GM23338 (cell line): ENCODE measurements around the gene CHPF. TPM values are rescaled to one million over a fixed set of nuclear protein-coding genes. Genes with fewer than 3 reads are reported as not detected.
A peak's percentile ranks its signal among the peaks of the same experiment; 100 is the strongest.

Experiments used
- ATAC-seq: fragments of 200-7000 bp; cut with Tn5 transposase; 3 replicates; pipeline ENCODE4 v1.9.1; 2020
- DNase-seq: peaks from one replicate; pipeline ENCODE4 v3.0.0-alpha.2; 2015; ENCODE audit warnings: low spot score
- H2AFZ ChIP-seq: fragments of 200-600 bp; sonication (generic); 2 replicates; pipeline ENCODE4 v1.8.0; 2016; ENCODE audit warnings: antibody characterized with exemption, mild to moderate bottlenecking, moderate library complexity
- H3F3A ChIP-seq: fragments of 200-600 bp; sonication (generic); replicated peaks from 2 replicates; pipeline ENCODE4 v1.8.0; 2017; ENCODE audit warnings: antibody characterized with exemption, mixed run types, low read depth
- H3K27ac ChIP-seq: fragments of 200-600 bp; sonication (generic); 2 replicates; pipeline ENCODE4 v1.6.1; 2016; ENCODE audit warnings: low read depth
- H3K27me3 ChIP-seq: fragments of 200-600 bp; sonication (generic); 2 replicates; pipeline ENCODE4 v1.8.0; 2016; ENCODE audit warnings: mild to moderate bottlenecking, mixed run types, moderate library complexity; ENCODE audit not compliant: insufficient read depth
- H3K36me3 ChIP-seq: fragments of 200-600 bp; sonication (generic); 2 replicates; pipeline ENCODE4 v1.8.0; 2016; ENCODE audit warnings: mild to moderate bottlenecking; ENCODE audit not compliant: insufficient read depth
- H3K4me1 ChIP-seq: fragments of 200-600 bp; sonication (generic); 2 replicates; pipeline ENCODE4 v1.8.0; 2016; ENCODE audit warnings: mild to moderate bottlenecking, moderate library complexity; ENCODE audit not compliant: insufficient read depth
- H3K4me2 ChIP-seq: fragments of 200-600 bp; sonication (generic); 2 replicates; pipeline ENCODE4 v1.7.1; 2017; ENCODE audit warnings: mixed run types
- H3K4me3 ChIP-seq: fragments of 200-600 bp; sonication (generic); 2 replicates; pipeline ENCODE4 v1.6.1; 2016; ENCODE audit warnings: mixed run types
- H3K79me2 ChIP-seq: fragments of 200-600 bp; sonication (generic); replicated peaks from 2 replicates; pipeline ENCODE4 v1.8.0; 2017; ENCODE audit warnings: mild to moderate bottlenecking; ENCODE audit not compliant: insufficient read depth
- H3K9me2 ChIP-seq: fragments of 200-600 bp; sonication (generic); 2 replicates; pipeline ENCODE4 v1.8.0; 2017; ENCODE audit not compliant: insufficient read depth
- H4K20me1 ChIP-seq: fragments of 200-600 bp; sonication (generic); replicated peaks from 2 replicates; pipeline ENCODE4 v1.8.0; 2017; ENCODE audit warnings: mild to moderate bottlenecking; ENCODE audit not compliant: insufficient read depth
- H3K27ac Mint-ChIP-seq: 2 replicates; pipeline ENCODE4 v1.8.0; 2020; ENCODE audit warnings: inconsistent platforms, mild to moderate bottlenecking, moderate library complexity, mixed read lengths
- H3K27me3 Mint-ChIP-seq: 3 replicates; pipeline ENCODE4 v1.8.0; 2022; ENCODE audit warnings: low read depth, mild to moderate bottlenecking, moderate library complexity, mixed read lengths, inconsistent platforms; ENCODE audit not compliant: insufficient read depth, poor library complexity
- H3K36me3 Mint-ChIP-seq: 3 replicates; pipeline ENCODE4 v1.8.0; 2021; ENCODE audit warnings: low read depth, mild to moderate bottlenecking, inconsistent platforms, moderate library complexity, mixed read lengths
- H3K4me1 Mint-ChIP-seq: 3 replicates; pipeline ENCODE4 v1.8.0; 2020; ENCODE audit warnings: mild to moderate bottlenecking, inconsistent platforms, mixed read lengths
- H3K4me3 Mint-ChIP-seq: 3 replicates; pipeline ENCODE4 v1.8.0; 2021; ENCODE audit warnings: moderate library complexity, mild to moderate bottlenecking, inconsistent platforms, mixed read lengths
- H3K9me3 Mint-ChIP-seq: 3 replicates; pipeline ENCODE4 v1.8.0; 2020; ENCODE audit warnings: moderate library complexity, mild to moderate bottlenecking, inconsistent platforms, mixed read lengths
- CREB1 ChIP-seq: fragments of 250-450 bp; sonication (Bioruptor Pico); IDR thresholded peaks from 2 replicates; pipeline ENCODE4 v1.5.0; 2020; ENCODE audit warnings: low read depth, mild to moderate bottlenecking, moderate library complexity
- CTCF ChIP-seq, 2 experiments: fragments of 200-600 bp in 1 of 2; sonication (generic) in 1 of 2; conservative IDR thresholded peaks; 2 replicates each; pipeline versions ENCODE4 v1.5.1 to v1.6.1; 2016 to 2017; ENCODE audit warnings: antibody characterized with exemption in 2 of 2, low read depth in 2 of 2, mild to moderate bottlenecking in 2 of 2, moderate library complexity in 1 of 2
- EZH2 ChIP-seq: fragments of 200-600 bp; sonication (generic); IDR thresholded peaks from one replicate; pipeline ENCODE4 v1.8.0; 2017; ENCODE audit warnings: antibody characterized with exemption, mild to moderate bottlenecking, low read depth; ENCODE audit not compliant: unreplicated experiment
- EZH2phosphoT487 ChIP-seq: fragments of 200-600 bp; sonication (generic); IDR thresholded peaks from one replicate; pipeline ENCODE4 v1.8.1; 2018; ENCODE audit warnings: antibody characterized with exemption; ENCODE audit not compliant: unreplicated experiment
- NANOG ChIP-seq: IDR thresholded peaks from 2 replicates; pipeline ENCODE4 v1.6.1; 2016; ENCODE audit warnings: antibody characterized with exemption, borderline replicate concordance
- POLR2AphosphoS5 ChIP-seq: IDR thresholded peaks from 2 replicates; pipeline ENCODE4 v1.6.1; 2016; ENCODE audit warnings: antibody characterized with exemption, low read depth
- STAT1 ChIP-seq: IDR thresholded peaks from one replicate; pipeline ENCODE4 v1.6.1; 2016; ENCODE audit warnings: antibody characterized with exemption; ENCODE audit not compliant: unreplicated experiment
- ZNF462 ChIP-seq: fragments of 250-450 bp; sonication (Bioruptor Pico); IDR thresholded peaks from 2 replicates; pipeline ENCODE4 v1.5.0; 2020; ENCODE audit warnings: mild to moderate bottlenecking, moderate library complexity
- polyA plus RNA-seq: library from polyadenylated mRNA; unstranded; fragments of >200 nt; fragmentation: Nextera tagmentation; extraction: Ambion mirVana; gene quantifications from 2 replicates; pipeline ENCODE4 v1.2.1, GENCODE V29; 2016
- total RNA-seq: library from RNA; depleted of rRNA; stranded (reverse); fragments of >200 nt; shearing (Covaris generic); gene quantifications from 2 replicates; pipeline ENCODE4 v1.2.3, GENCODE V29; 2014

Gene CHPF
- total and polyA plus RNA-seq, 2 experiments from 2014 or later: 36.5 to 252 TPM

DNA sequence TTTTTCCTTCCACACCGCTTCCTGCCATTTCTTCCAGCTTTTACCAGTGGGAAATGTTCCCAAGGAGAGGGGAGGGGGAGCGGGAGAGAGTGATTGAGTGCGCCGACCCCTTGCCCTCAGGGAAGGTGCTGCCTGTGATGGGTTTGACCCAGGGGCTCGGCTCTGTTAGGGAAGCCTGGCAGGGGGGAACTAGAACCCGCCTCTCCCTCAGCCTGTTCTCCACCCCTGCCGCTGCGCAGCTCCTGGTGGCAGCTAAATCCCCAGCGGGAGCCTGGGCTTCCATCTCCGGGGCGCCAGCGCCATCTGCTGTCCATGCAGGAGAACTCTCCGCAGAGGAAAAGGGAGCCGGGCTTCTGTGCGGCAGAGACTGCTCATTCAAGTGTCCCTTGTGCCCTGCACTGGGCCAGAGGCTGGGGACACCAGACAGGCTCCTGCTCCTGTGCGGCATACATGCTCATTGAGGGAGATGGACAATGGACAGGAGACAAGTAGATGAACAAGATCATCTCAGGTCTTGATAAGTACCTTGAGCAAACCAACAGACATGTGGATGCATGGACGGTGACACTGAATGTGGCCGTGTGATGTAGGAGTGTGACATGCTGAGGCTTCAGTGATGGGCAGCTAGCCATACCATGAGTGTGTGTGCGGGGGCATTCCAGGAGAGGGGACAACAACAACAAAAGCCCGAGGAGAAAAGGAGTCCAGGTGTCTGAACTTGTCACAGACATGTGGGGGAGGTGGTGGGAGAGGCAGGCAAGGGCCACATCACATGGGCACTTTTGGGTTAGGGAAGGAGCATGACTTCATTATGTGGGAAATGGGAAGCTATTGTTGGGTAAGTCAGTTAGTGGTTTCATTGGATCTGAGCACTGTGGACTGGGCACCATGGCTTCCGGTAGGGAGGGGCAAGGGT, 13.3 kb downstream of the CHPF start:
- Mint-ChIP-seq H3K4me1 (peaks cover 40% of the 10 kb centered on the region), H3K4me3 (peak overlapping the region; percentile 60), H3K27ac (no peak overlapping the region), H3K27me3 (peaks cover 46% of the 10 kb centered on the region), H3K36me3 (no peaks in the 10 kb centered on the region; the same call in 2 of the 3 replicates), H3K9me3 (no peaks in the 10 kb centered on the region)
- Histone ChIP-seq H3K79me2 (no peaks in the 10 kb centered on the region), H2AFZ (no peak overlapping the region; the same call in 1 of the 2 replicates), H4K20me1 (no peaks in the 10 kb centered on the region), H3K27me3 (peaks cover 39% of the 10 kb centered on the region), H3K4me3 (peak overlapping the region; percentile 56), H3F3A (no peaks in the 10 kb centered on the region; the same call in 1 of the 2 replicates), H3K27ac (no peak overlapping the region), H3K36me3 (no peaks in the 10 kb centered on the region; the same call in 1 of the 2 replicates), H3K4me2 (peak overlapping the region; percentile 86), H3K9me2 (no peaks in the 10 kb centered on the region), H3K4me1 (peaks cover 16% of the 10 kb centered on the region)
- ATAC-seq (peak; percentile 79), DNase-seq (peak; percentile 92)
- TF ChIP-seq CTCF (conservative IDR thresholded peaks at IDR 0.05; ENCODE audit: low read depth in 2 of 2) (peak; percentile 94 to 100), STAT1 (no peak), POLR2AphosphoS5 (no peak), ZNF462 (CRISPR knock-in tag) (no peak), EZH2 (peak; percentile 17), EZH2phosphoT487 (no peak), NANOG (no peak), CREB1 (CRISPR knock-in tag) (0 out of 2 replicates have a peak, but pooled peaks have one; percentile 4)
